Neural cell (in vitro differentiated cells): ENCODE results near the gene RCN1. TPM values are rescaled to one million over a fixed set of nuclear protein-coding genes. Genes with fewer than 3 reads are reported as not detected.

ENCODE experiments used
- H2AFZ ChIP-seq: fragments of 200-600, 300-800 bp; sonication (generic), shearing (Covaris generic); 2 replicates; pipeline ENCODE4 v1.6.0; 2014; ENCODE audit warnings: low read depth, mild to moderate bottlenecking, antibody characterized with exemption, low read length, moderate library complexity
- H3F3A ChIP-seq: fragments of 200-600 bp; shearing (Covaris generic); 2 replicates; pipeline ENCODE4 v1.6.1; 2016; ENCODE audit warnings: mild to moderate bottlenecking, moderate library complexity, mixed read lengths, antibody characterized with exemption, low read length; ENCODE audit not compliant: insufficient read depth, poor library complexity, severe bottlenecking
- H3K27ac ChIP-seq: fragments of 200-600, 300-800 bp; sonication (generic), shearing (Covaris generic); 2 replicates; pipeline ENCODE4 v1.5.1; 2014; ENCODE audit warnings: mild to moderate bottlenecking, low read length, moderate library complexity
- H3K27me3 ChIP-seq: fragments of 300-800, 200-600 bp; sonication (generic), shearing (Covaris generic); 2 replicates; pipeline ENCODE4 v1.6.0; 2014; ENCODE audit warnings: mild to moderate bottlenecking, low read depth, low read length, moderate library complexity; ENCODE audit not compliant: insufficient read depth
- H3K36me3 ChIP-seq: fragments of 300-800, 200-600 bp; sonication (generic), shearing (Covaris generic); 2 replicates; pipeline ENCODE4 v1.5.1; 2014; ENCODE audit warnings: mild to moderate bottlenecking, antibody characterized with exemption, low read length, moderate library complexity; ENCODE audit not compliant: insufficient read depth
- H3K4me2 ChIP-seq: fragments of 300-800, 200-600 bp; sonication (generic), shearing (Covaris generic); 2 replicates; pipeline ENCODE4 v1.6.0; 2014; ENCODE audit warnings: mild to moderate bottlenecking, low read length
- H3K4me3 ChIP-seq: fragments of 300-800, 200-600 bp; sonication (generic), shearing (Covaris generic); 2 replicates; pipeline ENCODE4 v1.5.1; 2014; ENCODE audit warnings: mild to moderate bottlenecking, low read length, moderate library complexity
- H3K79me2 ChIP-seq: fragments of 200-600 bp; shearing (Covaris generic); replicated peaks from 2 replicates; pipeline ENCODE4 v1.6.0; 2014; ENCODE audit warnings: mild to moderate bottlenecking, low read length, moderate library complexity; ENCODE audit not compliant: insufficient read depth
- H3K9ac ChIP-seq: fragments of 300-800, 200-600 bp; sonication (generic), shearing (Covaris generic); 2 replicates; pipeline ENCODE4 v1.6.1; 2016; ENCODE audit warnings: mild to moderate bottlenecking, low read length, mixed read lengths
- H3K9me2 ChIP-seq: fragments of 200-600 bp; shearing (Covaris generic); 2 replicates; pipeline ENCODE4 v1.6.1; 2016; ENCODE audit warnings: mild to moderate bottlenecking, low read length, mixed read lengths; ENCODE audit not compliant: insufficient read depth
- H3K9me3 ChIP-seq: fragments of 200-600, 300-800 bp; sonication (generic), shearing (Covaris generic); 2 replicates; pipeline ENCODE4 v1.6.1; 2016; ENCODE audit warnings: mild to moderate bottlenecking, mixed run types, low read length, moderate library complexity, mixed read lengths
- H4K20me1 ChIP-seq: fragments of 200-600 bp; shearing (Covaris generic); 2 replicates; pipeline ENCODE4 v1.6.1; 2016; ENCODE audit warnings: mild to moderate bottlenecking, mixed run types; ENCODE audit not compliant: insufficient read depth
- EP300 ChIP-seq: fragments of 450-650 bp; conservative IDR thresholded peaks from 2 replicates; pipeline ENCODE4 v1.6.1; 2014; ENCODE audit warnings: antibody characterized with exemption, mild to moderate bottlenecking, moderate library complexity; ENCODE audit not compliant: poor library complexity, severe bottlenecking
- EZH2 ChIP-seq: fragments of 200-600, 300-800 bp; shearing (Covaris generic), sonication (generic); IDR thresholded peaks from 2 replicates; pipeline ENCODE4 v1.6.1; 2014; ENCODE audit warnings: antibody characterized with exemption, low read length, borderline replicate concordance, mild to moderate bottlenecking; ENCODE audit not compliant: insufficient read depth, poor library complexity, severe bottlenecking
- MXI1 ChIP-seq: fragments of 450-650 bp; conservative IDR thresholded peaks from 2 replicates; pipeline ENCODE4 v1.6.1; 2014; ENCODE audit warnings: antibody characterized with exemption, mild to moderate bottlenecking; ENCODE audit not compliant: poor library complexity, severe bottlenecking
- POLR2AphosphoS5 ChIP-seq: IDR thresholded peaks from 2 replicates; pipeline ENCODE4 v1.6.1; 2012
- RAD21 ChIP-seq: fragments of 450-650 bp; conservative IDR thresholded peaks from 2 replicates; pipeline ENCODE4 v1.6.1; 2014; ENCODE audit warnings: antibody characterized with exemption, mild to moderate bottlenecking, moderate library complexity
- SMC3 ChIP-seq: fragments of 450-650 bp; conservative IDR thresholded peaks from 2 replicates; pipeline ENCODE4 v1.6.1; 2014; ENCODE audit warnings: antibody characterized with exemption, mild to moderate bottlenecking, moderate library complexity; ENCODE audit not compliant: poor library complexity
- TAF1 ChIP-seq: IDR thresholded peaks from 2 replicates; pipeline ENCODE4 v1.6.1; 2012; ENCODE audit warnings: low read depth
- polyA plus RNA-seq: library from polyadenylated mRNA; depleted of rRNA; stranded (reverse); fragments of >200 nt; gene quantifications from 2 replicates; pipeline ENCODE4 v1.2.3, GENCODE V29; 2014
- TF ChIP-seq, protein P1 (sequence below): IDR thresholded peaks from 2 replicates; pipeline ENCODE4 v1.6.1; 2012; ENCODE audit warnings: borderline replicate concordance
- TF ChIP-seq, protein P2 (sequence below): fragments of 450-650 bp; IDR thresholded peaks from 2 replicates; pipeline ENCODE4 v1.5.1; 2014; ENCODE audit warnings: antibody characterized with exemption, mild to moderate bottlenecking, moderate library complexity; ENCODE audit not compliant: poor library complexity, severe bottlenecking

The RCN1 gene
- polyA plus RNA-seq, 1 donor from 2014 or later = 66.7 TPM

DNA sequence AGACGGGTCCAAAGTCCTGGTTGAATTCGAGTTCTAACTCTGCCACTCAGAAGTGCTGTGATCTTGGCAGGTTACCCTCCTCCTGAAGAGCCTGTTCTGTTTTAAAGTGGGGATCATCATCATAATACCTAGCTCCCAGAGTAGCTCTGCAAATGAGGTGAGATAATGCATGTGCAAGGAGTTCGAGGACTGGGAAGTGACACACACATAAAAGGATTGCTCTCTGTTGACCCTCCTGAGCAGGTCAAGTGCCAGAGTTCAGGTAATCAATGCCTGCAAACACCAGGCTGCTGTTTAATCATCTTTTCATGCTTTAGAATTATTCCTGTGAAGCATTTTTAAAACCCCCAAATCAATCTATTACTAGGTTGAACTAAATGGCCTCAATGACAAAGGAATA is 19.9 kb downstream of the RCN1 start:
- H3K27ac ChIP-seq = no peak overlapping the region
- TF ChIP-seq, protein P1, sequence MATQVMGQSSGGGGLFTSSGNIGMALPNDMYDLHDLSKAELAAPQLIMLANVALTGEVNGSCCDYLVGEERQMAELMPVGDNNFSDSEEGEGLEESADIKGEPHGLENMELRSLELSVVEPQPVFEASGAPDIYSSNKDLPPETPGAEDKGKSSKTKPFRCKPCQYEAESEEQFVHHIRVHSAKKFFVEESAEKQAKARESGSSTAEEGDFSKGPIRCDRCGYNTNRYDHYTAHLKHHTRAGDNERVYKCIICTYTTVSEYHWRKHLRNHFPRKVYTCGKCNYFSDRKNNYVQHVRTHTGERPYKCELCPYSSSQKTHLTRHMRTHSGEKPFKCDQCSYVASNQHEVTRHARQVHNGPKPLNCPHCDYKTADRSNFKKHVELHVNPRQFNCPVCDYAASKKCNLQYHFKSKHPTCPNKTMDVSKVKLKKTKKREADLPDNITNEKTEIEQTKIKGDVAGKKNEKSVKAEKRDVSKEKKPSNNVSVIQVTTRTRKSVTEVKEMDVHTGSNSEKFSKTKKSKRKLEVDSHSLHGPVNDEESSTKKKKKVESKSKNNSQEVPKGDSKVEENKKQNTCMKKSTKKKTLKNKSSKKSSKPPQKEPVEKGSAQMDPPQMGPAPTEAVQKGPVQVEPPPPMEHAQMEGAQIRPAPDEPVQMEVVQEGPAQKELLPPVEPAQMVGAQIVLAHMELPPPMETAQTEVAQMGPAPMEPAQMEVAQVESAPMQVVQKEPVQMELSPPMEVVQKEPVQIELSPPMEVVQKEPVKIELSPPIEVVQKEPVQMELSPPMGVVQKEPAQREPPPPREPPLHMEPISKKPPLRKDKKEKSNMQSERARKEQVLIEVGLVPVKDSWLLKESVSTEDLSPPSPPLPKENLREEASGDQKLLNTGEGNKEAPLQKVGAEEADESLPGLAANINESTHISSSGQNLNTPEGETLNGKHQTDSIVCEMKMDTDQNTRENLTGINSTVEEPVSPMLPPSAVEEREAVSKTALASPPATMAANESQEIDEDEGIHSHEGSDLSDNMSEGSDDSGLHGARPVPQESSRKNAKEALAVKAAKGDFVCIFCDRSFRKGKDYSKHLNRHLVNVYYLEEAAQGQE = no peak
- no peak for TF ChIP-seq TAF1
- H3K27me3 ChIP-seq = no peaks in the 10 kb centered on the region
- no peak overlapping the region for H3K9ac ChIP-seq
- H3K79me2 ChIP-seq = no peaks in the 10 kb centered on the region
- no peaks in the 10 kb centered on the region for H3K9me2 ChIP-seq
- no peak overlapping the region for H3K4me3 ChIP-seq
- H3K9me3 ChIP-seq = no peaks in the 10 kb centered on the region
- no peaks in the 10 kb centered on the region for H3F3A ChIP-seq
- H3K36me3 ChIP-seq = no peaks in the 10 kb centered on the region
- H2AFZ ChIP-seq = no peak overlapping the region
- H3K4me2 ChIP-seq = no peak overlapping the region
- H4K20me1 ChIP-seq = no peaks in the 10 kb centered on the region

DNA sequence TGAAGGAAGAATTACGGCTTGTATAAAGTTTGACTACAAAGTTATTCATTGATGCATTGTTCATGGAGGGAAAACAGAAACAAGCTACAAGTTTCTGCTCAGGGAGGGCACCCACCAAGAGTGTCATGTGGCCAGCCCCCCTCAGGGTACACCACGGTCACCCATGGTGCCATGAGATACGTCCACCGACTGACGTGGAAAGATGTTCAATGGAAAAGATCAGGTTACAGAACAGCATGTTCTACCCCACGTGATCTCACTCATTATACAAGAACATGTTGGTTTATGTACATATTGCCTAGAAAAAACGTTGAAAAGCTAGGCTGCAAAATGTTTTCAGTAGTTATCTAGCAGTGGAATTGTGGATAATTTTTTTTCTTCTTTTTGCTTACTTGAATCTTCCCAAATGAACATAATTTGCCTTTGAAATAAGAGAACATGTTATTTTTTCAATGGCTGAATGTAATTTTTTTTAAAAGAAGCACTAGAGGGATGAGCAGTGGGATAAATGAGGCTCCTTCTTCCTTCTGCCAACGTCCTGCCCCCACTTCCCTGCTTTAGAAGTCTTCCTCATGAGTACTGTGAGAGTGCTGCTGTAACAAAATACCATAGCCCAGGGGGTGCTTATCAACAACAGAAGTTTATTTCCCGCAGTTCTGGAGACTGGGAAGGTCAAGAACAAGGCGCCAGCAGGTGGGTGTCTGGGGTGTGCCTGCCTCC is 22.5 kb downstream of the RCN1 start:
- Histone ChIP-seq H3K36me3 (no peaks in the 10 kb centered on the region), H3F3A (no peaks in the 10 kb centered on the region), H3K9me2 (no peaks in the 10 kb centered on the region), H3K4me2 (no peak overlapping the region), H3K79me2 (no peaks in the 10 kb centered on the region), H3K27ac (no peak overlapping the region), H3K9ac (no peak overlapping the region), H3K4me3 (no peak overlapping the region), H4K20me1 (no peaks in the 10 kb centered on the region), H3K9me3 (no peaks in the 10 kb centered on the region), H3K27me3 (no peaks in the 10 kb centered on the region), H2AFZ (no peak overlapping the region)
- TF ChIP-seq RAD21 (no peak), MXI1 (no peak), POLR2AphosphoS5 (no peak), EZH2 (no peak), SMC3 (no peak), EP300 (no peak), TAF1 (no peak)
- TF ChIP-seq, protein P1 = no peak
- TF ChIP-seq, protein P2, sequence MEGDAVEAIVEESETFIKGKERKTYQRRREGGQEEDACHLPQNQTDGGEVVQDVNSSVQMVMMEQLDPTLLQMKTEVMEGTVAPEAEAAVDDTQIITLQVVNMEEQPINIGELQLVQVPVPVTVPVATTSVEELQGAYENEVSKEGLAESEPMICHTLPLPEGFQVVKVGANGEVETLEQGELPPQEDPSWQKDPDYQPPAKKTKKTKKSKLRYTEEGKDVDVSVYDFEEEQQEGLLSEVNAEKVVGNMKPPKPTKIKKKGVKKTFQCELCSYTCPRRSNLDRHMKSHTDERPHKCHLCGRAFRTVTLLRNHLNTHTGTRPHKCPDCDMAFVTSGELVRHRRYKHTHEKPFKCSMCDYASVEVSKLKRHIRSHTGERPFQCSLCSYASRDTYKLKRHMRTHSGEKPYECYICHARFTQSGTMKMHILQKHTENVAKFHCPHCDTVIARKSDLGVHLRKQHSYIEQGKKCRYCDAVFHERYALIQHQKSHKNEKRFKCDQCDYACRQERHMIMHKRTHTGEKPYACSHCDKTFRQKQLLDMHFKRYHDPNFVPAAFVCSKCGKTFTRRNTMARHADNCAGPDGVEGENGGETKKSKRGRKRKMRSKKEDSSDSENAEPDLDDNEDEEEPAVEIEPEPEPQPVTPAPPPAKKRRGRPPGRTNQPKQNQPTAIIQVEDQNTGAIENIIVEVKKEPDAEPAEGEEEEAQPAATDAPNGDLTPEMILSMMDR = no peak
